Measurements from ENCODE around the gene SAMD13. TPM values are rescaled to one million over a fixed set of nuclear protein-coding genes. Genes with fewer than 3 reads are reported as not detected.

Gene SAMD13
- total RNA-seq, 1 experiment from 2014 or later: 0.61 TPM

- H3K4me1 ChIP-seq (ENCODE audit: insufficient read depth, low read length): no peaks in the 10 kb centered on the region
- no peaks in the 10 kb centered on the region for H3K9me3 ChIP-seq (ENCODE audit: control insufficient read depth, low read depth, low read length)
- no peak overlapping the region for H2AFZ ChIP-seq (ENCODE audit: low read length)
- Mint-ChIP-seq H3K4me1 (no peaks in the 10 kb centered on the region), H3K36me3 (ENCODE audit: insufficient read depth in 1 of 3, low read depth in 3 of 3) (peaks cover 18 to 24% (median 21%) of the 10 kb centered on the region in 3 experiments), H3K27ac (no peak overlapping the region), H3K27me3 (ENCODE audit: low read depth) (peaks cover 9% of the 10 kb centered on the region; the same call in 1 of the 2 replicates), H3K9me3 (peaks cover 20 to 23% of the 10 kb centered on the region in 2 experiments), H3K4me3 (no peak overlapping the region)
- H3K18ac ChIP-seq (ENCODE audit: insufficient read length, low read depth, low read length): no peak overlapping the region
- H3K23ac ChIP-seq (ENCODE audit: insufficient read length, low read depth, low read length): no peak overlapping the region
- no peaks in the 10 kb centered on the region for H4K20me1 ChIP-seq (ENCODE audit: control insufficient read depth, insufficient read depth, insufficient read length)
- H2BK120ac ChIP-seq (ENCODE audit: low read depth, low read length, poor library complexity, severe bottlenecking): no peak overlapping the region
- H3K23me2 ChIP-seq (ENCODE audit: insufficient read length, low read depth, low read length, poor library complexity, severe bottlenecking): no peaks in the 10 kb centered on the region
- no peaks in the 10 kb centered on the region for H3K27me3 ChIP-seq (ENCODE audit: insufficient read depth, low read length)
- H3K27ac ChIP-seq (ENCODE audit: insufficient read length, low read depth, low read length): no peak overlapping the region
- H2BK5ac ChIP-seq (ENCODE audit: insufficient read length, low read length): no peak overlapping the region
- no peak overlapping the region for H4K91ac ChIP-seq (ENCODE audit: insufficient read length, low read depth, low read length)
- H4K5ac ChIP-seq (ENCODE audit: insufficient read length, low read depth, low read length): no peak overlapping the region
- no peak overlapping the region for H3T11ph ChIP-seq (ENCODE audit: low read length)
- no peaks in the 10 kb centered on the region for H3K79me2 ChIP-seq (ENCODE audit: insufficient read depth, low read length)
- H3K14ac ChIP-seq (ENCODE audit: insufficient read depth, low read length): no peak overlapping the region
- WGBS (ENCODE audit: extremely low coverage, insufficient read length, low lambda C conversion rate): no CpG with 5 or more reads among the region's 1 CpG
- no peak overlapping the region for H4K8ac ChIP-seq (replicated peaks; ENCODE audit: insufficient read length, low read depth, low read length)
- no peak for DNase-seq
- H3K9ac ChIP-seq (ENCODE audit: extremely low read depth, insufficient read length, low read length): no peak overlapping the region
- H3K79me1 ChIP-seq (ENCODE audit: insufficient read depth, low read depth, low read length, poor library complexity, severe bottlenecking): no peaks in the 10 kb centered on the region
- no peak overlapping the region for H3K56ac ChIP-seq (ENCODE audit: insufficient read length, low read depth, low read length)
- no peak overlapping the region for H2BK12ac ChIP-seq (ENCODE audit: insufficient read length, low read depth, low read length)
- no peak overlapping the region for H2BK20ac ChIP-seq (ENCODE audit: low read depth, low read length, poor library complexity, severe bottlenecking)
- H2AK5ac ChIP-seq (ENCODE audit: insufficient read length, low read length): no peak overlapping the region
- H3K4ac ChIP-seq (ENCODE audit: low read depth, low read length): no peak overlapping the region
- no peak overlapping the region for H3K4me2 ChIP-seq (ENCODE audit: insufficient read depth, insufficient read length, low read length)
- H2BK15ac ChIP-seq (ENCODE audit: low read depth, low read length): no peak overlapping the region
- TF ChIP-seq CTCF (conservative IDR thresholded peaks at IDR 0.05): no peak
Measured at GRCh38 chr1:84282780-84283333, 18.7 kb upstream of the SAMD13 start.
